ENCODE measurements around the gene CSH2. TPM values are rescaled to one million over a fixed set of nuclear protein-coding genes. Genes with fewer than 3 reads are reported as not detected.
A peak's percentile ranks its signal among the peaks of the same experiment; 100 is the strongest.

The CSH2 gene
- total and polyA plus RNA-seq, 2 of the 8 experiments (the other 6 are each of a cell fraction or from before 2014, with no cell fraction given): 0.43 TPM; not detected in 1

DNA sequence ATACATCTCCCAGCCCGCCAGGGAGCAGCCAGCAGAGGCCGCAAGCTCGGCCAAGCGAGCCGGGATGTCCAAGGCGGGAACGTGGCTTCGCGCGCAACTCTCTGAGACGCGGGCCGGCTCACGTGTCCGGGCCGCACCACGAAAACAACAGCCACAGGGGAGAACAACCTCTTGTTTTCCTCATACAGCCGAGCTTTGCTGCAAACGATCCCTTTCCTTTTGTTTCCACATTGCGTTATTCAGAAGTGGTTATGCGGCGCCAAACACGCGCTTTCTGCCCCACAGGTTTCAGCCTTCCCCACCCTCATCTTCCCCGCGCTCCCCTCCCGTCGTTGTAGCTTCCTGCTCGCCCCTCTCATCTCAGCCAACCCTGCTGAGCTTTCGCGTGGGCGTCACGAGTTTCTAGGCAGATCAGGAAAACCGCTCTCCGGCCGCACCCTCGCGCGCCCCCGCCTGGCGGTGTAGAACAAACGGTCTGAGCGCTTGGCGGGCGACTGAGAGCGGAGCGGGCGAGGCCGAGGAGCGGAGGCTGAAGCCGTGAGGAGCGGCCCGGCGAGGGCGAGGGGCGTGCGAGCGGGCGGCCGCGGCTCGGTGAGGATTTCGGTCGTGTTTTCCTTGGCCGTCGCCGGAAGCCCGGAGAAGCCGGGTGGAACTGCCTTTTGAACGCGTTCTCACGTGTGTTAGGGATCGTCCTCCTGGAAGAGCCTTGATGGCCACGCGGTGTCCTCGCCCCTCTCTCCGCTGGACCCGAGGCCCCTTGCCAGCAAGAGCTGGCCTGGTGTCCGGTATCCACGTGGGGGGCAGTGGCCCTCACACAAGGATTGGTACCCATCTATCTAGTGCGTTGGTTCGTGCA is 24.4 kb downstream of the CSH2 start (continued):
- TF ChIP-seq SAP30 (IDR thresholded peaks at IDR 0.05; ENCODE audit: insufficient read depth, insufficient replicate concordance, low read length): no peak
- no peak for TF ChIP-seq CBX8 (IDR thresholded peaks at IDR 0.05; ENCODE audit: borderline replicate concordance, low read depth, low read length)
- TF ChIP-seq RAD21 (IDR thresholded peaks at IDR 0.05 in 1 of 2, conservative IDR thresholded peaks at IDR 0.05 in 1 of 2; ENCODE audit: low read depth in 2 of 2, low read length in 2 of 2): 0 out of 4 replicates have a peak, but pooled peaks of 1 of the 2 experiments have one; percentile 6
- no peak for TF ChIP-seq RBBP5 (IDR thresholded peaks at IDR 0.05; ENCODE audit: borderline replicate concordance, low read depth, low read length)
- 0 out of 2 replicates have a peak, but pooled peaks have one; percentile 28 for TF ChIP-seq POLR2AphosphoS5 (IDR thresholded peaks at IDR 0.05; ENCODE audit: low read depth, low read length)
- peak; percentile 96 for TF ChIP-seq RFX5 (IDR thresholded peaks at IDR 0.05; ENCODE audit: borderline replicate concordance, low read depth, low read length)
- TF ChIP-seq SRF (IDR thresholded peaks at IDR 0.05; ENCODE audit: low read depth, low read length): no peak
- TF ChIP-seq, protein P1, sequence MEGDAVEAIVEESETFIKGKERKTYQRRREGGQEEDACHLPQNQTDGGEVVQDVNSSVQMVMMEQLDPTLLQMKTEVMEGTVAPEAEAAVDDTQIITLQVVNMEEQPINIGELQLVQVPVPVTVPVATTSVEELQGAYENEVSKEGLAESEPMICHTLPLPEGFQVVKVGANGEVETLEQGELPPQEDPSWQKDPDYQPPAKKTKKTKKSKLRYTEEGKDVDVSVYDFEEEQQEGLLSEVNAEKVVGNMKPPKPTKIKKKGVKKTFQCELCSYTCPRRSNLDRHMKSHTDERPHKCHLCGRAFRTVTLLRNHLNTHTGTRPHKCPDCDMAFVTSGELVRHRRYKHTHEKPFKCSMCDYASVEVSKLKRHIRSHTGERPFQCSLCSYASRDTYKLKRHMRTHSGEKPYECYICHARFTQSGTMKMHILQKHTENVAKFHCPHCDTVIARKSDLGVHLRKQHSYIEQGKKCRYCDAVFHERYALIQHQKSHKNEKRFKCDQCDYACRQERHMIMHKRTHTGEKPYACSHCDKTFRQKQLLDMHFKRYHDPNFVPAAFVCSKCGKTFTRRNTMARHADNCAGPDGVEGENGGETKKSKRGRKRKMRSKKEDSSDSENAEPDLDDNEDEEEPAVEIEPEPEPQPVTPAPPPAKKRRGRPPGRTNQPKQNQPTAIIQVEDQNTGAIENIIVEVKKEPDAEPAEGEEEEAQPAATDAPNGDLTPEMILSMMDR (IDR thresholded peaks at IDR 0.05; ENCODE audit: control extremely low read depth in 1 of 3, insufficient read depth in 1 of 3, low read depth in 1 of 3, low read length in 3 of 3): peak; percentile 59 to 84 (median 75)
- no peak for TF ChIP-seq BACH1 (IDR thresholded peaks at IDR 0.05; ENCODE audit: low read length)
- no peak for TF ChIP-seq CBX5 (IDR thresholded peaks at IDR 0.05; ENCODE audit: low read depth, low read length)
- TF ChIP-seq KDM1A (IDR thresholded peaks at IDR 0.05; ENCODE audit: borderline replicate concordance, low read length): no peak; the same call in none of the 2 replicates
- TF ChIP-seq TAF1 (IDR thresholded peaks at IDR 0.05; ENCODE audit: low read depth, low read length): no peak; the same call in 1 of the 2 replicates
- no peak for TF ChIP-seq SP4 (IDR thresholded peaks at IDR 0.05; ENCODE audit: low read length)
- no peak for TF ChIP-seq PHF8 (conservative IDR thresholded peaks at IDR 0.05; ENCODE audit: low read depth, low read length)
- peak; percentile 21 for TF ChIP-seq ASH2L (IDR thresholded peaks at IDR 0.05; ENCODE audit: low read length)
- TF ChIP-seq FOSL1 (IDR thresholded peaks at IDR 0.05; ENCODE audit: insufficient read depth, low read depth, low read length): 0 out of 2 replicates have a peak, but pooled peaks have one; percentile 3
- TF ChIP-seq GABPA (IDR thresholded peaks at IDR 0.05; ENCODE audit: borderline replicate concordance, insufficient read depth, low read length): no peak
- TF ChIP-seq SP1 (IDR thresholded peaks at IDR 0.05; ENCODE audit: low read depth, low read length): peak; percentile 74
- no peak for TF ChIP-seq YY1 (IDR thresholded peaks at IDR 0.05; ENCODE audit: low read depth, low read length)
- TF ChIP-seq EGR1 (IDR thresholded peaks at IDR 0.05; ENCODE audit: borderline replicate concordance, low read depth, low read length): peak; percentile 58; the same call in 1 of the 2 replicates

Data from H1 (cell line).